ENCODE results near the gene BTNL8.

BTNL8 gene

GRCh38 chr5:180960209-180960608, 61.2 kb downstream of the BTNL8 start:
- no peak for DNase-seq (ENCODE audit: low spot score)

- no peak for DNase-seq (ENCODE audit: low spot score)
These were observed 70.4 kb downstream of the BTNL8 start for GRCh38 chr5:180969406-180969805.

GRCh38 chr5:180970336-180970735, 71.4 kb downstream of the BTNL8 start:
- DNase-seq (ENCODE audit: low spot score): no peak

GRCh38 chr5:180970875-180971274, 71.9 kb downstream of the BTNL8 start:
- no peak for DNase-seq (ENCODE audit: low spot score)

- no peak for DNase-seq (ENCODE audit: low spot score)
These were observed 75.8 kb downstream of the BTNL8 start for GRCh38 chr5:180974612-180975315.

GRCh38 chr5:180975338-180975737, 76.4 kb downstream of the BTNL8 start:
- DNase-seq (ENCODE audit: low spot score): no peak

- no peak for DNase-seq (ENCODE audit: low spot score)
These were observed 77.6 kb downstream of the BTNL8 start for GRCh38 chr5:180976518-180976917.

- no peak for DNase-seq (ENCODE audit: low spot score)
These were observed 78.9 kb downstream of the BTNL8 start for GRCh38 chr5:180977852-180978251.

GRCh38 chr5:180982008-180982741, 83.2 kb downstream of the BTNL8 start:
- DNase-seq (ENCODE audit: low spot score): no peak

- DNase-seq (ENCODE audit: low spot score): no peak
These were observed 89.1 kb downstream of the BTNL8 start for GRCh38 chr5:180988016-180988415.

- DNase-seq (ENCODE audit: low spot score): no peak
These were observed 89.6 kb downstream of the BTNL8 start, which contains the start of gene BTNL3 for GRCh38 chr5:180988592-180988991. TSS of gene BTNL3 (plus strand) at chr5:180988846. CDS start at chr5:180989029, 183 bp downstream.

GRCh38 chr5:180990086-180990881, 91.3 kb downstream of the BTNL8 start:
- DNase-seq (ENCODE audit: low spot score): no peak

- no peak for DNase-seq (ENCODE audit: low spot score)
These were observed 91.9 kb downstream of the BTNL8 start for GRCh38 chr5:180990882-180991242.

Data from hematopoietic multipotent progenitor cell treated with erythropoietin and hydrocortisone succinate and interleukin-3 and kit ligand, for 15 days (in vitro differentiated cells).